GM18870 (cell line): ENCODE data around the gene CCSAP.

Experiments
- ATAC-seq: cut with Tn5 transposase; IDR thresholded peaks from one replicate; pipeline ENCODE4 v1.9.1; 2021; ENCODE audit warnings: moderate library complexity; ENCODE audit not compliant: unreplicated experiment

CCSAP gene

GRCh38 chr1:229326601-229327000, 16.2 kb downstream of the CCSAP start:
- ATAC-seq = no peak

GRCh38 chr1:229325853-229326487, 16.9 kb downstream of the CCSAP start:
- ATAC-seq = no peak

GRCh38 chr1:229325401-229325800, 17.4 kb downstream of the CCSAP start:
- ATAC-seq = no peak

- ATAC-seq = no peak
Observed at GRCh38 chr1:229323885-229324553, 18.8 kb downstream of the CCSAP start.

GRCh38 chr1:229323201-229323600, 19.6 kb downstream of the CCSAP start:
- no peak for ATAC-seq

DNA sequence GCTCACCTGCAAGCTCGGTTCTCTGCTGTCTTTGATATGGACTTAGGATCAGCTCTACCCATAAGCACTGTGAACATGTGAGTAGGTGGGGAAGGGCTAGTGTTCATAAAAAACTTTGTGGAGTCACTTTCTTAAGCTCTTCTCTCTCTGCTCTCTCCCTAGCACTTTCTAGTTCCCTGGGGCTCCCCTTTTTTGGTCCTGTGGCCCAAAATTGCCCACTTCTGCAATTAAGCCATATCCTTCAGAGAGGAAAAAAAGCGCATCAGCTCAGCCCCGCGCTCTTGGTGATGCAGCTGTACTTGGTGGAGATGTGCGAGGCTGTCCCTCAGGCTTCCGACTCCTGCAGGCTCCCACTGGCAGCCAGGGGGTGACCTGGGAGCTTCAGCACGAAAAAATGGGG, 23.4 kb downstream of the CCSAP start:
- ATAC-seq = no peak

DNA sequence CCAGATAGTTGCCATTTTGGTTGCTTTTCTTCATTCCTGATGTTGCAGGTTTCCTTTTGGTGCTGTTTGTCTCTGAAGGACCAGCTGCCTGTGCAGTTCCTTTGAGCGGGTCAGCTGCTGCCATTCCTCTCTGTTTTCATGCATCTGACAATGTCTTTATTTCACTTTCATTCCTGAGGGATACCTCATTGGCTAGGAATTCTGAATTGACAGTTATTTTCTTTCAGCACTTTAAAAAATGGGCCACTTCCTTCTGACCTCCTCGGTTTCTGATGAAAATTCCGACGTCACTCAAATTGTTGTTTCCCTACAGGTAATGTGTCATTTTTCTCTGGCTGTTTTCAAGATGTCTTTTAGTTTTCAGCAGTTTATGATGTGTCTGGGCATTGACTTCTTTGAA, 24.8 kb downstream of the CCSAP start:
- no peak for ATAC-seq

DNA sequence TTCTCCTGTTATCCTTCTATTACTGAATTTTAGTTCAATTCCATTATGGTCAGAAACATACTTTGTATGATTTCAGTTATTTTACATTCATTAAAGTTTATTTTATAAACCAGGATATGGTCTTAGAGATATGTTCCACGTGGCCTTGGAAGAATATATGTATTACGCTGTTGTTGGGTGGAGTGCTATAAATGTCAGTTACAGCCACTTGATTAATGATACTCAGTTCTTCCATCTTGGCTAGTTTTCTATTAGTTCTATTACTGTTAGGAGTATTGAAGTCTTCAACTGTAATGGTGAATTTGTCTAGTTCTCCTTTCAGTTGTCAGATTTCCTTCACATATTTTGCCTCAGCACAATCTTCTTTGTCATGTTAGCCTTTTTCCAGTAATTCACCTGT, 26.7 kb downstream of the CCSAP start:
- ATAC-seq = no peak

GRCh38 chr1:229310833-229311232, 32.0 kb downstream of the CCSAP start:
- ATAC-seq = no peak

DNA sequence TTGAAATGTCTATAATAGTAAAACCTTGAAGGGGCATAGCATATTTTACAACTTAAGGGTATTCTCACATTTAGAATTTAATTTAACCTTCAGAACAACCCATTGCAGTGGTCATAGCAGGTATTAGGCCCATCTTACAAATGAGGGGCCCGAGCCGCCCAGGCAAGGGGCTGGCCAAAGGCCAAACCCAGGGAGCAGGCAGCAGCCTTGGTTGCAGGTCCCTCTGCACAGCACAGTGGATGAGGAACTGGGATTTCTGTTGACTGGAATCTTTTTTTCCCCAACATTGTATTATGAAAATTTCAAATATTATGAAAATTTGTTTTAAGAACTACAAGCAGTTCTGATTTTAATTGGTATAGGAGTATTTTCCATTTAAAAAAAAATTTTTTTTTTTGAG, 33.2 kb downstream of the CCSAP start:
- ATAC-seq = no peak

GRCh38 chr1:229309074-229309473, 33.8 kb downstream of the CCSAP start:
- ATAC-seq = no peak

DNA sequence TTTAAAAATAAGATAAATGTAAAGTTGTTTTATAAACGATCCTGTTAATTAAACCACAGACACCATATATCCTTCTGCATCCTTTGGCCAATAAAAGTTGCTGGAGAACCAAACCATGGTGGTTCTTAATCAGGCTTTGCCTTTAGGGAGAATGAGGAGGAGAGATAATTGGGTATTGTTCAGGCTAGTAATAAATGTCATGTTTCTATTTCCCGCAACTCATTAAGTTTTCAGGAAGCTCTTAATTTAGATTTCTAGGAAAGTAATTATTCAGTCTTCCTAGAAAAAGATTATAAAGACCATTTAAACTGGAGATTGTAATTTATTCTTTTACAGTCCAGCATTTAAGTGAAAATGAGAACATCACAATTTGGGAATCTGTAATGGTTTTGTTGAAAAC, 37.5 kb downstream of the CCSAP start:
- ATAC-seq = no peak

GRCh38 chr1:229303855-229304254, 39.0 kb downstream of the CCSAP start:
- ATAC-seq = no peak

GRCh38 chr1:229302740-229303139, 40.1 kb downstream of the CCSAP start:
- no peak for ATAC-seq

- ATAC-seq = no peak
Observed at GRCh38 chr1:229300099-229300757, 42.6 kb downstream of the CCSAP start.

GRCh38 chr1:229298887-229299503, 43.9 kb downstream of the CCSAP start:
- ATAC-seq = no peak

DNA sequence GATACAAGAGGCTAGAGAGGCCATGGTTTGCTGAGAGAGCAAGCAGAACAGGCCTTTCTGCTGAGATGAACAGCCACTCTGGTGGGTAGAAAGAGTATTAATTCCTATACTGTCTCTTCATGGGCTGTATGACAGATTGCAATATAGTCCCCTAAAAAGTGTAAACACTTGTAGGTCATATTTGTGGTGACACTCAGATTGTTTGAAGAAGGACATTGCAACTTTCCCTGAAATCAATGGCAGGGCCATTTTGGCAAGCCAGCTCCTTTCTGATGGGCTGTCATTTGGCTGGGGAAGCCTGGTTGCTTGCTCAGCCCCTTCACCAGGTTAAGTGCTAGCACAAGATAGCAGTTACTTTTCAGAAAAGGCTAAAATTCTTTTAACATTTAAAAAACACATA, 44.4 kb downstream of the CCSAP start:
- ATAC-seq = no peak

DNA sequence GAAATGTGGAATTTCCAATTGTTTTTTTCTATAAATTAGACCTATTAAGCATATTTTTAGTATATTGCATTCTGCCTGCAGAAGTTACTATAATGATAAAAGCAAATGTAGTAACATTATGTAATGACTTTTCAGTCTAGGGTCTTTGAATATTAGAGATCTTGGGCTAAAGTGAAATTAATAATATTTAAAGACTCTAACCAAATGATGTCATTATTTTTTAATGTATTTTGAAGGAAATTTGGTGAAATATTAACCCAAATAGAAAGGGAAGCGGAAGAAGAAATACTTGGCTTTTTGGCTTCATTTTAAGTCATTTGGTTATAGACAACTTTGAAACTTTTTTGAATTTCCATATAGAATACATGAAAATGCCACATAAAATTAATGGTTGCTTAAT, 45.1 kb downstream of the CCSAP start:
- no peak for ATAC-seq

DNA sequence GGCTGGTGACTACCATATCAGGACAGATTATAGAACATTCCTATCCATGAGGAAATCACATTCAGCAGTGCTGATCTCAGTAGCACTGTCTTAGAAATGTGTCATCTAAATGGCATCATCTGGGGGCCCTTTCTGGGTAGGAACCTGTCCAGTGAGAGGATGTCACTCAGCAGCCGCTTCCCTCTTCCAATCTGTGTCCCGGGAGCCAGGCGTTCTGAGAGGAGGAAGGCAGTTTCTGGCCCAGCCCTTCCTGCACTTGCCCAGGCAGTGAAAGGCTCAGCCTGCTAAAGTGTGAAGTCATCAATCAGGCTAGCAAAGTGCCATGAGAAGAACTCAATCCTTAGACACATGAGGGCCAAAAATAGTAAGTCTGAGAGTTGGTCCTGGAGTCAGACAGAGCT, 46.3 kb downstream of the CCSAP start:
- no peak for ATAC-seq

DNA sequence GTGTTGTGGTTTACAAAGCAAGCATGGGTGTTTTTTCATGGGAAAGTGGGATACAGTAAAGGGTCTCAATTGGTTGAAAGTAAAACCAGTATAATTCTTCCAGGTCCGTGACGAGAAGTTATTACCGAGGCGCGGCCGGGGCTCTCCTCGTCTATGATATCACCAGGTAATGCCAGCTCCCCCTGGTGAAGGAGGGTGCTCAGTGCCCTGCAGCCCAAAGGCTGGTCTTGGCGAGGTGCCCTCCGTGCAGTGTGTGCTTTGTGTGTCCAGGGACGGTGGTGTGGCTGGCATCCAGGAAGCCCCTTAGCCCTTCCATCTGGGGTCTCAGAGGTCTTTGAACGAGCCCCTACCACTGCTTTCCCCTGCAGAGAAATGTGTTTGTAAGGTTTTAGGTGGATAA, 47.1 kb downstream of the CCSAP start:
- no peak for ATAC-seq

- no peak for ATAC-seq
Observed at GRCh38 chr1:229293528-229294204, 49.2 kb downstream of the CCSAP start.
